ENCODE data around the gene CARD10.

CARD10 gene

GRCh38 chr22:37562049-37562875 is 43.0 kb upstream of the CARD10 start:
- H3K4me3 ChIP-seq (ENCODE audit: low read length) = no peak overlapping the region
- H3K27ac ChIP-seq (ENCODE audit: low read length) = no peak overlapping the region
- WGBS (ENCODE audit: insufficient coverage, insufficient read length) = no CpG with 5 or more reads among the region's 14 CpGs

DNA sequence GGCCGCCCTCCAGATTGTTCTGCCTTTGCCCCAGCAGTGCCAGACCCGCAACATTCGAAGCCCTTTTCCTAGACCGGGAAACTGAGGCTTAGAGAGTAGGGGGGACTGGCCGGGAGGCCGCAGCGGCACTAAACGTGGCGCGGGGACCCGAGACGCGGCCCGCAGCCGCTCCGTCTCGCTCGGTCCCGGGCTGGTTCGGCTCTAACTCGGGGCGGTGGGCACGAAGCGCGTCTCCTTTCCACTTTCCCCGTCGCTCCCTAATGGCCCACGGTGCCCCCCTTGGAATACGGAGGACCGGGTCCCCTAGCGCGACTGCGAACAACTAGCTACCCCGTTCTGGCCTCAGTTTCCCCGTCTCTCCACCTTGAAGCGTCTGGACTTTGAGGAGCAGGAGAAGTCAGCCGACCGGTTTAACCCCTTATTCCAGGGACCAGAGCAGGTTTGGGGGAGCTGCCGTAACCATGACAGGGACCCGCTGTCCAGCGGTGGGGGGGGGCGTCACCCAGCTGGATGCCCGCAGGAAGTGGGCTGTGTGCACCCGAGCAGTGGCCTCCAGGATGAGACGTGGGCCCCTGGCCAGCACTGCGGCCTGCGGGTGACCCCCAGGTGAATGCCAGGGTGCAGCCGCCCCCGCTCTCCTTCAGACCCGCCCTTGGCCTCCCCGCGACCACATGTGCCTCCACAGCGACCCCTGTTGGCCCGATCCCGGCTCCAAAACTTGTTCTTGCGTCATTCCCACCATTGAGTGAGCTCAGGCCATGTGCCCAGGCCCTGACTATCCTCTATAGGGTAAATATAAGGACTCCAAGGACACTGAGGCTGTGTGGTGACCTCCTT is 42.2 kb upstream of the CARD10 start:
- H3K9me3 ChIP-seq (ENCODE audit: control insufficient read depth, insufficient read depth, low read length) = no peaks in the 10 kb centered on the region
- H3K36me3 ChIP-seq (ENCODE audit: control insufficient read depth, insufficient read depth, low read length) = no peaks in the 10 kb centered on the region
- H3K27me3 ChIP-seq (ENCODE audit: control insufficient read depth, insufficient read depth, low read length) = peaks cover 8% of the 10 kb centered on the region; the same call in 1 of the 2 replicates
- H3K4me1 ChIP-seq (ENCODE audit: control insufficient read depth, insufficient read depth, low read length) = peaks cover 11% of the 10 kb centered on the region
- no peak overlapping the region for H3K27ac ChIP-seq (ENCODE audit: low read length)
- no peak for DNase-seq (ENCODE audit: low read depth, low spot score)
- no CpG with 5 or more reads among the region's 56 CpGs for WGBS (ENCODE audit: insufficient coverage, insufficient read length)
- H3K4me3 ChIP-seq (ENCODE audit: low read length) = peak overlapping the region; percentile 31; the same call in 1 of the 2 replicates

More at GRCh38 chr22:37562049-37562875, 43.0 kb upstream of the CARD10 start:
- DNase-seq (ENCODE audit: low read depth, low spot score) = no peak
- peaks cover 8% of the 10 kb centered on the region; the same call in 1 of the 2 replicates for H3K27me3 ChIP-seq (ENCODE audit: control insufficient read depth, insufficient read depth, low read length)
- H3K4me1 ChIP-seq (ENCODE audit: control insufficient read depth, insufficient read depth, low read length) = peaks cover 7% of the 10 kb centered on the region
- H3K36me3 ChIP-seq (ENCODE audit: control insufficient read depth, insufficient read depth, low read length) = no peaks in the 10 kb centered on the region
- no peaks in the 10 kb centered on the region for H3K9me3 ChIP-seq (ENCODE audit: control insufficient read depth, insufficient read depth, low read length)

DNA sequence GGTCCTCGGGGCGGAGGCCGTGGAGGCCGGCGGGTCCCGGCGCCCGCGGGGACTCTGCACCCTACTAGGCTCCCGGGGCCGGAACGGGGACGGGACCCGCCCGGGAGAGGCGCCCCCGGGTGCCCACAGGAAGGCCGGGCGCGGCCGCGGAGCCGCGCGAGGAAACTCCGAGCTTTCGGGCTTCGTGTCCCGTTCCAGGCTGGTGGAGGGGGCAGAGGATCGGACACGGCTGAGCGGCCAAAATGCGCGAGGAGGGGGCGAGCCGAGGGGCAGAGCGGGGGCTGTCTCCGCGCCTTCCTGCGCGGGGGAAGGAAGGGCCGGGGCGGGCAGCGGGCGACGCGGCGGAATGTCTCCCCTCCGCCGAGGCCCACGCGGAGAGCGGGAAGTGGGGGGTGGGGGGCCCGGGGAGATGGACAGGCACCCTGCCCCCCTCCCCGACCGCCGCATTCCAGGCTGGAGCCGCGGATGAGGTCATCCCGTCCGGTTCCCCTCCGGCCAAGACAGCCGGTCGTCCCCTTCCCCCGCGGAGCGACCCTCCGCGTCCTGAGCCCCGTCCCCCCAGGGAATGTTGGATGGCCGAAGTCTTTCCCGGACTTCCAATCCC is 41.5 kb upstream of the CARD10 start:
- Histone ChIP-seq H3K4me1 (ENCODE audit: control insufficient read depth, insufficient read depth, low read length) (peaks cover 15% of the 10 kb centered on the region), H3K27me3 (ENCODE audit: control insufficient read depth, insufficient read depth, low read length) (peaks cover 8% of the 10 kb centered on the region; the same call in 1 of the 2 replicates), H3K4me3 (ENCODE audit: low read length) (peak overlapping the region; percentile 31; the same call in 1 of the 2 replicates), H3K9me3 (ENCODE audit: control insufficient read depth, insufficient read depth, low read length) (no peaks in the 10 kb centered on the region), H3K27ac (ENCODE audit: low read length) (no peak overlapping the region), H3K36me3 (ENCODE audit: control insufficient read depth, insufficient read depth, low read length) (no peaks in the 10 kb centered on the region)
- WGBS (ENCODE audit: insufficient coverage, insufficient read length) = no CpG with 5 or more reads among the region's 72 CpGs
- DNase-seq (ENCODE audit: low read depth, low spot score) = no peak

DNA sequence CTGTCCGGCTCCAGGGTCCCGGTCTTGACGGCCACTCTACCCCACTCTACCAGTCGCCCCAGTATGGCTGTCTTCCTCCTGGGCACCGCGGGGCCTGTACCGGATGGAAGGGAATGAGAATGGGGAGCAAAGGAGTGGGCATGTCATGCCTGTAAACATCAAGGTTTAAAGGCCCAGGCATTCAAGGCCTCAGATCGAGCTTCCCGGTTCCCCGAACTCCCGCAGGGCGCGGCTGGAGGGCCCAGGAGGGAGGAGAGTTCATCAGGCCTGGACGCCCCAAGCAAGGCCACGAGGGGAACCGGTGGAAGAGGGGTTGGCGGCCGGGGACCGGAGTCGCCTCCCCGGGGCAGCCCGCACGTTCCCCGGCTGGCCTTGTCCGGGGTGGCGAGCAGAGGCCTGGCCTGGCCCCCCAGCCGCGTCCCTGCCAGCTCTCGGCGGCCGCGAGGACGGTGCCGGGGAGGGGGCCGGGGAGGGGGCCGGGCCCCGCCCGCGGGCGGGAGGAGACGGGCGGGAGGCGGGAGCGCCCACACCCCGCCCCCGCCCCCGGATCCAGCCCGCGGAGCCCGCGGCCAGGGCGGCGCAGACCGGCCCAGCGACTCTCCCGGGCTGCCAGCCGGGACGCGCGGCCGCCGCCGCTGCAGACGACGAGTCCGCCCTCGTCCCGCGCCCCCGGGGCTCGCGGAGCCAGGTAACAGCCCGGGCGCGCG is 40.8 kb upstream of the CARD10 start, which contains the start of gene CDC42EP1:
Gene CDC42EP1, plus strand, starts transcription at position 580 of the 707 bp plus-strand sequence. CDS start 5,870 bp downstream, outside the sequence.
- no peak within 1 kb of the TSS for H3K27ac ChIP-seq (ENCODE audit: low read length)
- H3K4me3 ChIP-seq (ENCODE audit: low read length) = peak within 1 kb of the TSS; percentile 31; the same call in 1 of the 2 replicates
- no CpG with 5 or more reads among the region's 76 CpGs for WGBS (ENCODE audit: insufficient coverage, insufficient read length)
- H3K4me1 ChIP-seq (ENCODE audit: control insufficient read depth, insufficient read depth, low read length) = peaks cover 17% of the 10 kb centered on the region
- DNase-seq (ENCODE audit: low read depth, low spot score) = no peak
- H3K27me3 ChIP-seq (ENCODE audit: control insufficient read depth, insufficient read depth, low read length) = peaks cover 8% of the 10 kb centered on the region; the same call in 1 of the 2 replicates
- H3K36me3 ChIP-seq (ENCODE audit: control insufficient read depth, insufficient read depth, low read length) = no peaks in the 10 kb centered on the region
- H3K9me3 ChIP-seq (ENCODE audit: control insufficient read depth, insufficient read depth, low read length) = no peaks in the 10 kb centered on the region

DNA sequence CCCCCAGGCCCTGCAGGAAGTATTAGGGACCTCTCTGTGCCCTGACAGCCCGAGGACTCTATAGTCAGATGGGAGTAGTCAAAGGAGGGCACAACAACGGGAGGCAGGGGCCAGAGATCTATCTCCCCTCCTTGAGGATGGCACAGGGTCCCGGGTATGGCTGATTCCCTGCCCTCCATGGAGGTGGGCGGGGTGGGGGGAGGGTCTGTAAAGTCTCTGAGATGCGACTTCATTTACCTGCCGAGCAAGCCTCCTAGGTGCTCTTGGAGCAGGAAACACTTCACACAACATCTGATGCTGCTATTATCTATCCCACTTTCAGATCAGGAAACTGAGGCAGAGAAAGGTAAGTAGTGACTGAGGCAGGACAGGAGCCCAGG is 40.3 kb upstream of the CARD10 start:
- Histone ChIP-seq H3K4me1 (ENCODE audit: control insufficient read depth, insufficient read depth, low read length) (peaks cover 17% of the 10 kb centered on the region), H3K9me3 (ENCODE audit: control insufficient read depth, insufficient read depth, low read length) (no peaks in the 10 kb centered on the region), H3K36me3 (ENCODE audit: control insufficient read depth, insufficient read depth, low read length) (no peaks in the 10 kb centered on the region), H3K27me3 (ENCODE audit: control insufficient read depth, insufficient read depth, low read length) (peaks cover 8% of the 10 kb centered on the region; the same call in 1 of the 2 replicates), H3K4me3 (ENCODE audit: low read length) (no peak overlapping the region; the same call in 1 of the 2 replicates), H3K27ac (ENCODE audit: low read length) (no peak overlapping the region)
- WGBS (ENCODE audit: insufficient coverage, insufficient read length) = no CpG with 5 or more reads among the region's 6 CpGs
- no peak for DNase-seq (ENCODE audit: low read depth, low spot score)

GRCh38 chr22:37558815-37559214 is 39.6 kb upstream of the CARD10 start:
- WGBS (ENCODE audit: insufficient coverage, insufficient read length) = no CpG with 5 or more reads among the region's 7 CpGs
- H3K27me3 ChIP-seq (ENCODE audit: control insufficient read depth, insufficient read depth, low read length) = peaks cover 8% of the 10 kb centered on the region; the same call in 1 of the 2 replicates
- DNase-seq (ENCODE audit: low read depth, low spot score) = no peak
- H3K9me3 ChIP-seq (ENCODE audit: control insufficient read depth, insufficient read depth, low read length) = no peaks in the 10 kb centered on the region
- H3K4me1 ChIP-seq (ENCODE audit: control insufficient read depth, insufficient read depth, low read length) = peaks cover 15% of the 10 kb centered on the region
- no peak overlapping the region for H3K27ac ChIP-seq (ENCODE audit: low read length)
- no peak overlapping the region for H3K4me3 ChIP-seq (ENCODE audit: low read length)
- H3K36me3 ChIP-seq (ENCODE audit: control insufficient read depth, insufficient read depth, low read length) = no peaks in the 10 kb centered on the region

- no peaks in the 10 kb centered on the region for H3K36me3 ChIP-seq (ENCODE audit: control insufficient read depth, insufficient read depth, low read length)
- peaks cover 8% of the 10 kb centered on the region; the same call in 1 of the 2 replicates for H3K27me3 ChIP-seq (ENCODE audit: control insufficient read depth, insufficient read depth, low read length)
- no peak overlapping the region for H3K4me3 ChIP-seq (ENCODE audit: low read length)
- DNase-seq (ENCODE audit: low read depth, low spot score) = no peak
- peaks cover 17% of the 10 kb centered on the region for H3K4me1 ChIP-seq (ENCODE audit: control insufficient read depth, insufficient read depth, low read length)
- H3K9me3 ChIP-seq (ENCODE audit: control insufficient read depth, insufficient read depth, low read length) = no peaks in the 10 kb centered on the region
- no CpG with 5 or more reads among the region's 7 CpGs for WGBS (ENCODE audit: insufficient coverage, insufficient read length)
- no peak overlapping the region for H3K27ac ChIP-seq (ENCODE audit: low read length)
Measured at GRCh38 chr22:37557321-37558001, 38.2 kb upstream of the CARD10 start.

GRCh38 chr22:37556710-37557109 is 37.5 kb upstream of the CARD10 start:
- Histone ChIP-seq H3K4me1 (ENCODE audit: control insufficient read depth, insufficient read depth, low read length) (peaks cover 19% of the 10 kb centered on the region), H3K4me3 (ENCODE audit: low read length) (no peak overlapping the region), H3K27me3 (ENCODE audit: control insufficient read depth, insufficient read depth, low read length) (peaks cover 8% of the 10 kb centered on the region; the same call in 1 of the 2 replicates), H3K27ac (ENCODE audit: low read length) (no peak overlapping the region), H3K9me3 (ENCODE audit: control insufficient read depth, insufficient read depth, low read length) (no peaks in the 10 kb centered on the region), H3K36me3 (ENCODE audit: control insufficient read depth, insufficient read depth, low read length) (no peaks in the 10 kb centered on the region)
- DNase-seq (ENCODE audit: low read depth, low spot score) = no peak
- WGBS (ENCODE audit: insufficient coverage, insufficient read length) = no CpG with 5 or more reads among the region's 5 CpGs

- Histone ChIP-seq H3K27me3 (ENCODE audit: control insufficient read depth, insufficient read depth, low read length) (peaks cover 2% of the 10 kb centered on the region; the same call in 1 of the 2 replicates), H3K4me3 (ENCODE audit: low read length) (no peak overlapping the region), H3K27ac (ENCODE audit: low read length) (no peak overlapping the region), H3K4me1 (ENCODE audit: control insufficient read depth, insufficient read depth, low read length) (peaks cover 15% of the 10 kb centered on the region), H3K9me3 (ENCODE audit: control insufficient read depth, insufficient read depth, low read length) (no peaks in the 10 kb centered on the region), H3K36me3 (ENCODE audit: control insufficient read depth, insufficient read depth, low read length) (no peaks in the 10 kb centered on the region)
- DNase-seq (ENCODE audit: low read depth, low spot score) = no peak
Measured at GRCh38 chr22:37555029-37555428, 35.8 kb upstream of the CARD10 start.

Measured in iPS DF 6.9 (cell line).